ENCODE results near the gene MAPRE2. TPM values are rescaled to one million over a fixed set of nuclear protein-coding genes. Genes with fewer than 3 reads are reported as not detected.

The MAPRE2 gene
- total RNA-seq, 4 donors from 2014 or later: 22.9 to 39.2 (median 35.8) TPM

GRCh38 chr18:35191698-35192025, 150.4 kb downstream of the MAPRE2 start:
- no peaks in the 10 kb centered on the region for H3K36me3 ChIP-seq
- TF ChIP-seq CTCF (IDR thresholded peaks at IDR 0.05): no peak
- no peak for TF ChIP-seq POLR2A (IDR thresholded peaks at IDR 0.05)
- no peak for TF ChIP-seq POLR2AphosphoS5 (IDR thresholded peaks at IDR 0.05)
- no peak for TF ChIP-seq EP300 (IDR thresholded peaks at IDR 0.05)
- no peak for ATAC-seq
- no peaks in the 10 kb centered on the region for H3K27me3 ChIP-seq
- no peaks in the 10 kb centered on the region for H3K4me1 ChIP-seq
- H3K4me3 ChIP-seq: no peak overlapping the region
- WGBS, 2 donors (ENCODE audit: low coverage in 1 of 2): 68 to 82% methylated on average over 5 of the region's 5 CpGs
- H3K27ac ChIP-seq: no peak overlapping the region
- H3K9me3 ChIP-seq: no peaks in the 10 kb centered on the region

- no peak overlapping the region for H3K27ac ChIP-seq
- no peaks in the 10 kb centered on the region for H3K4me1 ChIP-seq
- no peaks in the 10 kb centered on the region for H3K9me3 ChIP-seq
- no peak for ATAC-seq
- TF ChIP-seq POLR2AphosphoS5 (IDR thresholded peaks at IDR 0.05) (no peak), POLR2A (IDR thresholded peaks at IDR 0.05) (no peak), EP300 (IDR thresholded peaks at IDR 0.05) (no peak), CTCF (IDR thresholded peaks at IDR 0.05) (no peak)
- H3K36me3 ChIP-seq: no peaks in the 10 kb centered on the region
- 85 to 88% methylated on average over 4 of the region's 4 CpGs for WGBS, 2 donors (ENCODE audit: low coverage in 1 of 2)
- H3K27me3 ChIP-seq: no peaks in the 10 kb centered on the region
- no peak overlapping the region for H3K4me3 ChIP-seq
Measured at GRCh38 chr18:35192415-35192814, 151.2 kb downstream of the MAPRE2 start.

Small RNA genes lying within 50 kb of the gene (small RNA-seq; reads per million reads assigned to genes)
- gene AC015967.2: 0 reads per million in 4 donors

Other genes with a start within 250 kb of the MAPRE2 start
- gene ZNF397, start 199.6 kb downstream of the MAPRE2 start, total RNA-seq: 10 to 100 TPM; 30.6 to 40.0 (median 31.3) TPM
- gene ZSCAN30, start 248.8 kb downstream of the MAPRE2 start, total RNA-seq: 10 to 100 TPM; 12.1 to 27.2 (median 17.6) TPM

Data from gastroesophageal sphincter (tissue), 4 donors.